ENCODE measurements around the gene PIBF1.

Gene PIBF1

DNA sequence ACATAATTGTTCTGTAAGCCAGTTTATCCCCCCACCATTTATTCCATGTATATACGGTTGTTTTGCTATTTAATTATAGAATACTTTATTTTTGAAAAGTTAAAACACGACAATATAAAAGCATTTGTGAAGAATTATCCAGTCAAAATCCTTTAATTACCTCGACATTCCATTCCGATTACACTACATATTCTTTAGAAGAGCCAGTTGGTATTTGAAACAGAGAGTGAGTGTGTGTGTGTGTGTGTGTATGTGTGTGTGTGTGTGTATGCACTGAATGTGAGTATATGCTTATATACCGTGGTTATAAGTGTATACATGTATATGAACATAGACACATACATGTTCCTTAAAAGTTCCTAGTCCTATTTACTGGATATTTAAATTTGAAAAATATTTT, 189.0 kb downstream of the PIBF1 start:
- TF ChIP-seq SIN3A (IDR thresholded peaks at IDR 0.05; ENCODE audit: borderline replicate concordance, insufficient read depth, low read length) (no peak), TAF1 (IDR thresholded peaks at IDR 0.05; ENCODE audit: borderline replicate concordance, insufficient read depth, low read length) (no peak), POLR2AphosphoS5 (IDR thresholded peaks at IDR 0.05; ENCODE audit: low read depth, low read length) (no peak), FOXP2 (optimal IDR thresholded peaks at IDR 0.05; ENCODE audit: borderline replicate concordance, extremely low read depth, extremely low read length, insufficient read depth) (no peak)
- TF ChIP-seq, protein P1, sequence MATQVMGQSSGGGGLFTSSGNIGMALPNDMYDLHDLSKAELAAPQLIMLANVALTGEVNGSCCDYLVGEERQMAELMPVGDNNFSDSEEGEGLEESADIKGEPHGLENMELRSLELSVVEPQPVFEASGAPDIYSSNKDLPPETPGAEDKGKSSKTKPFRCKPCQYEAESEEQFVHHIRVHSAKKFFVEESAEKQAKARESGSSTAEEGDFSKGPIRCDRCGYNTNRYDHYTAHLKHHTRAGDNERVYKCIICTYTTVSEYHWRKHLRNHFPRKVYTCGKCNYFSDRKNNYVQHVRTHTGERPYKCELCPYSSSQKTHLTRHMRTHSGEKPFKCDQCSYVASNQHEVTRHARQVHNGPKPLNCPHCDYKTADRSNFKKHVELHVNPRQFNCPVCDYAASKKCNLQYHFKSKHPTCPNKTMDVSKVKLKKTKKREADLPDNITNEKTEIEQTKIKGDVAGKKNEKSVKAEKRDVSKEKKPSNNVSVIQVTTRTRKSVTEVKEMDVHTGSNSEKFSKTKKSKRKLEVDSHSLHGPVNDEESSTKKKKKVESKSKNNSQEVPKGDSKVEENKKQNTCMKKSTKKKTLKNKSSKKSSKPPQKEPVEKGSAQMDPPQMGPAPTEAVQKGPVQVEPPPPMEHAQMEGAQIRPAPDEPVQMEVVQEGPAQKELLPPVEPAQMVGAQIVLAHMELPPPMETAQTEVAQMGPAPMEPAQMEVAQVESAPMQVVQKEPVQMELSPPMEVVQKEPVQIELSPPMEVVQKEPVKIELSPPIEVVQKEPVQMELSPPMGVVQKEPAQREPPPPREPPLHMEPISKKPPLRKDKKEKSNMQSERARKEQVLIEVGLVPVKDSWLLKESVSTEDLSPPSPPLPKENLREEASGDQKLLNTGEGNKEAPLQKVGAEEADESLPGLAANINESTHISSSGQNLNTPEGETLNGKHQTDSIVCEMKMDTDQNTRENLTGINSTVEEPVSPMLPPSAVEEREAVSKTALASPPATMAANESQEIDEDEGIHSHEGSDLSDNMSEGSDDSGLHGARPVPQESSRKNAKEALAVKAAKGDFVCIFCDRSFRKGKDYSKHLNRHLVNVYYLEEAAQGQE (IDR thresholded peaks at IDR 0.05; ENCODE audit: insufficient read depth in 1 of 2, low read depth in 2 of 2, low read length in 2 of 2) = no peak

DNA sequence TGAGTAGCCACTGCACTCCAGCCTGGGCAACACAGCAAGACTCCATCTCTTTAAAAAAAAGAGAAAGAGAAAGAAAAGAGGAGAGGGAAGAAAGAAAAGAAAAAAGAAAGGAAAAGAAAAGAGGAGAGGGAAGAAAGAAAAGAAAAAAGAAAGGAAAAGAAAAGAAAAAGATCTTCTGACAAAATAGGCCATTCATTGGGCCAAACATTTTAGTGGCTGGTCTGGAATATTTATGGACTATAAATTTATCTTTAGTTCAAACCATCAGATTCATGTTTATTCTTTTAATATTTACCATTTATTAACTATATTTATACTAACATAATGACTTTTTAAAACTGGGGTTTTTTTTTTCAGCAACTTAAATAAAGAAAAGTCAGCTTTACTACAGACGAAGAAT, 191.3 kb downstream of the PIBF1 start:
- TF ChIP-seq POLR2AphosphoS5 (IDR thresholded peaks at IDR 0.05; ENCODE audit: low read depth, low read length) (no peak), SIN3A (IDR thresholded peaks at IDR 0.05; ENCODE audit: borderline replicate concordance, insufficient read depth, low read length) (no peak), FOXP2 (optimal IDR thresholded peaks at IDR 0.05; ENCODE audit: borderline replicate concordance, extremely low read depth, extremely low read length, insufficient read depth) (no peak), TAF1 (IDR thresholded peaks at IDR 0.05; ENCODE audit: borderline replicate concordance, insufficient read depth, low read length) (no peak)
- TF ChIP-seq, protein P1 (IDR thresholded peaks at IDR 0.05; ENCODE audit: insufficient read depth in 1 of 2, low read depth in 2 of 2, low read length in 2 of 2) = no peak

DNA sequence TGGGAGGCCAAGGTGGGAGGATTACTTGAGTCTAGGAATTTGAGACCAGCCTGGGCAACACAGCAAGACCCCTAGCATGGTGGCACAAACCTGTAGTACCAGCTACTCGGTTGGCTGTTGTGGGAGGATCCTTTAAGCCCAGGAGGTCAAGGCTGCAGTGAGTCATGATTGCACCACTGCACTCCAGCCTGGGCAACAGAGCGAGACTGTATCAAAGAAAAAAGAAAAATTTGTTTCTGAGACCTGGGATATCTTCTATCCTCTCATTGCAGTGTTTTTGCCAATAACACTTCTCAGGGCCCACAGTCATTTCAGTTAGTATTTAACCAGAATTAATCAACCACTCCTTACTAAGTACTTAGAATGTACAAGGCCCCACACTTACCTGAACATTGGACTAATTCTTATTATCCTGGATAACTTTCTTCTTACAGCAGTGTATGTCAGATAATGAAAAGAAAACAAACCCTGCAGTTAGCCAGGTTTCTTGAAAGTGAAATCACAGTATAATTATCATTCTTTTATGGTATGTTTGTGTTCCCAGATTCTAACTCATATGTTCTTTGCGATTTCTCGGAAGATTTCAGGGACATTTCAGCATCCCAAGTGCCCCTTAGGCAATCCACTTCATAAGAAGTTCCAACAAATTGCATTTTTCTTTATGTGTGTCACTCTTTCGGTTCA, 201.3 kb downstream of the PIBF1 start:
- TF ChIP-seq, protein P1 (IDR thresholded peaks at IDR 0.05; ENCODE audit: insufficient read depth in 1 of 2, low read depth in 2 of 2, low read length in 2 of 2) = no peak

DNA sequence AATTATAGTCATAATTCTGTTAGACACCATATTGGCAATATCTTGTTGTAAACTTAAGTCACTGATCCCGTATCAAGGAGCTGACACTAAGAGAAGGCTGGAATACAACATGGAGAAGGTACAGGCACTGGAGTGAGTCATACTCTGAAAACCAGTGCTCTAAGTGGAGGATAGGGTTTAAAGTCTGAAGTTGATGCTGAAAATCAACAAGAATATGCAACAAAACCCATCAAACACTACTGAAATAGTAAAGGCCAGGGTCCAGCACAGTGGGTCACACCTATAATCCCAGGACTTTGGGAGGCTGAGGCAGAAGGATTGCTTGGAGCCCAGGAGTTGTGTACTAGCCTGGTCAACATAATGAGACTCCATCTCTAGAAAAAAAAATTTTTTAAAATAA, 203.7 kb downstream of the PIBF1 start:
- TF ChIP-seq, protein P1 (IDR thresholded peaks at IDR 0.05; ENCODE audit: insufficient read depth in 1 of 2, low read depth in 2 of 2, low read length in 2 of 2) = no peak

DNA sequence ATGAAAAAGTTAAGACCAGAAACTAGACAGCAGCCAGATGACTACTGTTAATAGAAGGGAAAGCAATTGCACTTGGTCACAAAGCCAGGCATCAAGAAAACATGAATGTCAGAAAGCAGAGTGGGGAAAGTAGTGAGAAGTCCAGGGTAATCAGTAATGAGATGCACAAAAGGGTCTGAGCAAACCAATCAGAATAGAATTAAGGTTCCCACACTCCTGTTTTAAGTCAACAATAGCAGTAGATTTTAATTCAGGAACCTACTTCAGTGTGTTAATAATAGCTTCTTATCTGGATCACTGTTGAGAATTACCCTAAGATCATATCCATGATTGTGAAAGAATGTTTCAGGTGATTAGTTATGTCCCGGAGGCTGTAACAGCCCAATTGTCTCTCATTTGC, 204.3 kb downstream of the PIBF1 start:
- no peak for TF ChIP-seq FOXP2 (optimal IDR thresholded peaks at IDR 0.05; ENCODE audit: borderline replicate concordance, extremely low read depth, extremely low read length, insufficient read depth)
- no peak for TF ChIP-seq SIN3A (IDR thresholded peaks at IDR 0.05; ENCODE audit: borderline replicate concordance, insufficient read depth, low read length)
- no peak for TF ChIP-seq TAF1 (IDR thresholded peaks at IDR 0.05; ENCODE audit: borderline replicate concordance, insufficient read depth, low read length)
- no peak for TF ChIP-seq POLR2AphosphoS5 (IDR thresholded peaks at IDR 0.05; ENCODE audit: low read depth, low read length)
- TF ChIP-seq, protein P1 (IDR thresholded peaks at IDR 0.05; ENCODE audit: insufficient read depth in 1 of 2, low read depth in 2 of 2, low read length in 2 of 2) = no peak

All from PFSK-1 (cell line).